ENCODE data around the gene DUS2.
"Not testable (repeated sequence)": the region's sequence is repeated elsewhere in the genome, so short reads cannot be mapped to it uniquely, and the experiment has no call there.

DUS2 gene

DNA sequence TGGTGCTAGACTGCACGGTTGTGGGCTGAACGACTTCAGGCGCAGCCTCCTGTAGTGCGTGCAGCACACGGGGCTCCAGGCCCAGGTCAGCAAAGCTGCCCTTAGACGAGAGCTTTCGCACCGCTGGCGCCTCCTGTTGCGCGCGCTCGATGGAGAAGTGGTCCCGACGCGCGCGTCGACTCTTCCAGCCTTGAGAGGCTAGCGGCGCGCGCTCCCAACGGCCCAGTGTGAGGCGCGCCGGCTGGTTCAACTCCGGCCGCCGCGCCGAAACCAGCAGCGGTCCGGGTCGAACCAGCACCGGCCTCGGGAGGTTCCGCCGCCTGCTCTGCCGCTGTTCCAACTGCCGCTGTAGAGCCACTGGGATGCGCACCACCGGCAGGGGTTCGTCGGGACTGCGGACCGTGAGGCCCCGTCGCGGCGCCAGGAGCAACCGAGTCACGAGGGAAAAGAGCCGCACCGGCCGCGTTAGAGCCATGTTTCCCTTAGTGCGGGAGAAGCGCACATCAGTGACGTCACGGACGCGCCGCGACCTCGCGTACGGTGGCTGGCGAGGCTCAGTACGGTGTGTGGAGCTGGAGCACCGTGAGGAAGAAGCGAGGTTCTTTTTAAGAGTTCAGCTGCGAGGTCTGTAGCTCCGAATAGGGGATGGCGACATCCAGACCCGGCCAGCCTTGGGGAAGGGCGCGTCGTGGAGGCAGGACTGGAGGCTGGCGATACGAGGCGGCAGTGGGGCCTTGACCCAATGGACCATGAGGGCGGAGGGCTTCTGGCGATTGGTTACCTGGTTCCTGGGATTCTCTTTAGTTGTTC lies at the start of gene DUS2, which contains the start of gene DDX28:
Gene DUS2 (plus strand): TSS at position 557 of the 810 bp plus-strand sequence. CDS start 14,740 bp downstream, outside the sequence.
Gene DDX28 (minus strand): TSS at position 505 of the 810 bp plus-strand sequence. CDS start 30 bp downstream, at position 475.
- peak; percentile 89 for DNase-seq

DNA sequence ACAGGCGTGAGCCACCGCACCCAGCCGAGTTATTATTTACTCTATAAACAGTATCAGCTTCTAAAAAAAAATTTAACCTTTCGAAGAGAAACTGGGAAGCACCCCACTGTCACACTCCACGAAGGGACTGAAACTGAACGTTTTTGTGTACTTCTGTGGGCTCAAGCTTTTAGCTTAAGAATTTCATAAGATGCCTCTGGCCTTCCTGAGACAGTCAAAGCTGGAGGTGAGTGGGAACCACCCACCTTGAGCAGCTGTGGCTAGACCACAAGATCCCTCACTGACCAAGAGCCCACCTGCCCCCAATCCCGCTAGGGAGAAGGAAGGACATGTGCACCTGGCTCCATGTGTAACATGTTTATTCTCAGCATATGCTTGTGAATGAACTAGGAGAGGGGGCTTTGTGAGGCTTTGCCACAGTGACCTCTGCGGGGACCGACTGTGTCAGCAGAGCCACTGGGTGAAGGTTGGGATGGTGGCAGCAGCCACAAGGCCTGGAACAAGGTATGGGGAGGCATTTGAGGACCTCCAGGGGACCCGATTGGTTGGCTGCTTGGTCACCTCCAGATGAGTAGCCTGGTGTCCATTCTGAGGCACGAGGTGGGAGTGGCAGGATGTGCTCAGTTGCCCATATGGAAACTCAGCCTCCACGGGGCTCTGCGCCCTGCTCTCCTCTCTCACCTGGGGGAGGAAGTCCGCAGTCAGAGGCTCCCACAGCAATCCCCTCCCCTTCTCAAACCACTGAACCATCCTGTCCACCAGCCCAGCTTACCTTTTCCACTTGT lies 47.6 kb upstream of the DUS2 start:
- no peak for DNase-seq

DNA sequence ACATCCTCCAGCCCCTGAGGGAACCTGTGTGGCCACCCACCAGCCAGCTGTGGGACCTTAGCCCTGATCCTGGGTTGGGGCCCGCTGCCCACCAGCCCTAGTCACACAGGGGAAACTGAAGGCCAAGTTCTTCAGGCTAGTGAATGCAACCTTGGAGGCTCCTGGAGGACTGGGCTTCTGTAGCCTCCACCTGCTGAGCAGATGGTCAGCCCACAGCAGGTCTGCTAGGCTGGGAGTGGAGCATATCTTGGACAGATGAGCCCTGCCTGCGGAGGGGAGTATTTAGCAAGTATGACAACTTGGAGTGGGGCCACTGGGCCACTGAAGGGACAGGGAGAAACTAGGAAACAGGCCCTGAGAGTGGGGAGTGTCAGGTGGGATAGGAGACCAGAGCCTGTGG lies 46.9 kb upstream of the DUS2 start:
- DNase-seq: no peak

DNA sequence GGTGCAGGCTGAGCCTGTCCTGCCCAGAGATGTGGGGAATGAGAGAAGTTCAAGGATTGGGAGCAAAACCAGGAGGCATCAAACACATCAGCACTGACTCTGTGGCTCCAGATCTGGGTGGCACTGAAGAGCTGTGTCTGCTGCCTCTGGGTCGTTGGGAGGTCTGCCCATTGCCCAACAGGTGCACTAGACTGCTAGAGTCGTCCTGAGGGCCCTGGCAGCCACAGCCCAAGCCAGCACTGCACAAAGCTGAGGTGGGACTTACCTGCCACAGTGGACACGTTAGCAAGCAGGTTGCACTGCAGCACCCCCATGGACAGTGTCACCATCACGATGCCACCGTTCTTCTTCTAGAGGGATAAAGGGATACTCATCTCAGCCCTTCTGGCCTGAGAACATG lies 46.1 kb upstream of the DUS2 start:
- DNase-seq: no peak

DNA sequence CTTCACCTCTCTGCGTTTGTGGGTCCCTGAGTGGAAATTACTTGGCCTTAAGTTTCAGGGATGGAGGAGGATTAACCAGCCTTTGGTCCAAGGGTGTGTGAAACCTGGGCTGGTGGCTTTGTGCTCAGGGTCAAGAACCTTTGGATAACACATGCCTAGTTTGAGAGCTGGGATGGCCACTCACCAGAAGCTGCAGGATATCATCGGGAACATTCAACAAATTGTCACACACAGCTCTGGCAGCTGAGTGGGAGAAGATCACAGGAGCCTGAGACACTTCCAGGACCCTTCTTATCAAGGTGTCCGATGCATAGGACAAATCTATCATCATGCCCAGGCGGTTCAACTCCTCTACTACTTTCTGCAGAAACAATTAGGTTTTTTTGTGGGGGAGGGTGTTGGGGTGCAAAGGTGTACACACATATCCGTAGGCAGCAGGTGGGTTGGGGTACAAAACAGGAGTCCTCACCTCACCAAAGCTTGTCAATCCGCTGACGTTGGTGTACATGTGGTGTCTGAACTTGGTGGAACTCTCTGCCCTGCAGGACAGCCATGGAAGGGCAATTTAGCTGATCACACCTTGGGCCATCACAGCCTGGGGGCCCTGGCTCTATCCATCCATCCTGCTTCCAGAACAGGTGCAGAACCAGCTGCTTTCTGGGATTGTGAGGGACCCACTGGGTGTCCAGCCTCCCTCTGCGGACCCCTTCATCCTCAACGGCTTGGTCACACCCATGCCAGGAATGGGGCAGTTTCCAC lies 45.4 kb upstream of the DUS2 start:
- DNase-seq: no peak

DNA sequence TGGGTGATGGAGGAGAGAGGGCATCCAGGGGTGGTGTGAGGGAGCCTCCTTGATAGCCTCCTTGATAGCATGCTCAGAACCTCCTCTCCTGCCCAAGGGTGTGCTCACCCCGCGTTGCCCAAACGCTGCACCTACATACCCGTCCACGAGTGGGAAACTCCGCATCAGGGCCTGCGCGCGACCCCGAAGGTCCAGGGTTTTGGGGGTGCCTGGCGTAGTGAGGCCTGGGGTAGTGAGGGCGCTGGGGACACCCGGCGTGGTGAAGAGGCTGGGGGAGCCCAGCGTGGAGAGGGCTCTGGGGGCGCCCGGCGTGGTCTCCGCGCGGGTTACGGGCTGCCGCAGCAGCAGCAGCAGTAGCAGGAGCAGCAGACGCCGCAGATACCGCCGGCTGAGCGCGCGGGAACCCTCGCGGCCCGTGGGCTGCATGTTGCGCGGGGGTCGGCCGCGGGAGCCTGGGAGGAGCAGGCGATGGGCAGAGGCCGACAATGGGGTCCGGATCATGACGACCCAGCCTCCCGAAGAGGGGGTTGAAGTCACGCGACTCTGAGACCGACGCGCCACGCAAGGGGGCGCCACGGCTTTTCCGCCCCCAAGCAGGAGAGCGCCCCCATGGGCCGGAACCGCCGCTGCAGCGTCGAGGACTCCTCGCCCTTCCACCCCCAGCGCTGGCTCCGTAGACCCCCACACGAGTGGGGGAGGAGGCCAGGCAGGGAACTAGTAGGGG lies 43.0 kb upstream of the DUS2 start, which contains the start of gene DPEP3:
Gene DPEP3 (minus strand): TSS at position 545 of the 724 bp plus-strand sequence. CDS start 119 bp downstream, at position 426.
- no peak for DNase-seq

DNA sequence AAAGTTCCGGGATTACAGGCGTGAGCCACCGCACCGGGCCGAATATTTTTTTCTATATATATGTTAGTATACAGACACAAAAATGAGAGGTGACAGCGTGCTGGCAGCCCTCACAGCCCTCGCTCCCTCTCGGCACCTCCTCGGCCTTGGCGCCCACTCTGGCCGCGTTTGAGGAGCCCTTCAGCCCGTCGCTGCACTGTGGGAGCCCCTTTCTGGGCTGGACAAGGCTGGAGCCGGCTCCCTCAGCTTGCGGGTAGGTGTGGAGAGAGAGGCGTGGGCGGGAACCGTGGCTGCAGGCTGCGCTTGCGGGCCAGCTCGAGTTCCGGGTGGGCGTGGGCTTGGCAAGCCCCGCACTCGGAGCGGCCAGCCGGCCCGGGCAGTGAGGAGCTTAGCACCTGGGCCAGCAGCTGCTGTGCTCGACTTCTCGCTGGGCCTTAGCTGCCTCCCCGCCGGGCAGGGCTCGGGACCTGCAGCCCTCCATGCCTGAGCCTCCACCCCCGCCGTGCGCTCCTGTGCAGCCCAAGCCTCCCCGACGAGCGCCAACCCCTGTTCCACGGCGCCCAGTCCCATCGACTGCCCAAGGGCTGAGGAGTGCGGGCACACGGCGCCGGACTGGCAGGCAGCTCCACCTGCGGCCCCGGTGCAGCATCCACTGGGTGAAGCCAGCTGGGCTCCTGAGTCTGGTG lies 40.9 kb upstream of the DUS2 start:
- DNase-seq: no peak

DNA sequence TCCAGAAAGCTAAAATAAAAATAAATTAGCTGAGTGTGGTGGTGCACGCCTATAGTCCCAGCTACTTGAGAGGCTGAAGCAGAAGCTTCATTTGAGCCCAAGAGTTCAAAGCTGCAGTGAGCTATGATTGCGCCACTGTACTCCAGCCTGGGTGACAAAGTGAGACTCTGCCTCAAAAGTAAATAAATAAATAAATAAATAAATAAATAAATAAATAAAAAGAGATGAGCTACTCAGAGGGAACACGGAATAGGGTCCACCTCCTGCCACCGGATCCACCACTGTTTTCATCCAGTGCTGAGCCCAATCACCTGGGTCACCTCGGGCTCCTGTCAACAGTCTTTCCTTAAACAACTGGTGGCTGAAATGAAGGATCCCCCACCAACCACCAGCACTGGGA lies 36.1 kb upstream of the DUS2 start:
- DNase-seq: no peak

DNA sequence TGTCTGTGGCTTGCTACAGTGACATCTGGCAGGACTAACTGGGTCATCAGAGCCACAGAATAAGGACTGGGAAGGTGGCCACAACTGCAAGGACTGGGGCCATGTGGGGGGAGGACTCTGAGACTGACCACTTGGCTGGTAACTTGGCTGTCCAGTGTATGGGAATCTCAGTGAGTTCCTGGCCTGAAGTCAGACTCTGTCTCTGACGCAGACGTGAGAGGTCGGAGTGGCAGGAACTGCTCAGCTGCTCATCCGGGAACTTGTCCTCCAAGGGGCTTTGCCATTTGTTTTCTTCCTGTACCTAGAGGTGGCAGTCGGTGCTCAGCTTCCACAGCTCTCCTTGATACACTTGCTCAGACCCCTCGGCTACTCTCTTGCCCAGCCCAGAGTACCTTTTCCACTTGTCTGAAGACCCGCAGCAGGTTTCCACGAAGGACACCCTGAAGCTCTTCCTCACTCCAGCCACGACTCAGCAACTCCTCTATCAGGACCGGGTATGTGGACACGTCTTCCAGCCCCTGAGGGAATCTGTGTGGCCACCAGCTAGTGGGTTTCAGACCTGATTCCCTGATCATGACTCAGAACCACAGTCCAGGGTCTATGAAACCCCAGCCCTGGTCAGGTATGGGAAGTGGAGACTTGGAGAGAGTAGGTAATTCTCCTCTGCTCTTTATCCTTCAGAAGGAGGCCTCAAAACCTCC lies 35.5 kb upstream of the DUS2 start:
- DNase-seq: no peak

DNA sequence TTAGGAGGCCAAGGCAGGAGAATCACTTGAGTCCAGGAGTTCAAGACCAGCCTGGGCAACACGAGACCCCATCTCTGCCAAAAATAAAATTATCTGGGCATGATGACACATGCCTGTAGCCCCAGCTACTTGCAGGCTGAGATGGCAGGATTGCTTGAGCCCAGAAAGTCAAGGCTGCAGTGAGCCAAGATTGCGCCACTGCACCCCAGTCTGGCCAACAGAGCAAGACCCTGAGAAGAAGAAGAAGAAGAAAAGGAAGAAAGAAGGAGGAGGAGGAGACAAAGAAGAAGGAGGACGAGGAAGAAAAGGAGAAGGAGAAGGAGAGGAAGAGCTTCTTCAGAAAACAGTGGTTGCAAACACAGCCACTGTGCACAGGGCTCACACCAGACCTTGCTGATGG lies 34.4 kb upstream of the DUS2 start:
- no peak for DNase-seq

DNA sequence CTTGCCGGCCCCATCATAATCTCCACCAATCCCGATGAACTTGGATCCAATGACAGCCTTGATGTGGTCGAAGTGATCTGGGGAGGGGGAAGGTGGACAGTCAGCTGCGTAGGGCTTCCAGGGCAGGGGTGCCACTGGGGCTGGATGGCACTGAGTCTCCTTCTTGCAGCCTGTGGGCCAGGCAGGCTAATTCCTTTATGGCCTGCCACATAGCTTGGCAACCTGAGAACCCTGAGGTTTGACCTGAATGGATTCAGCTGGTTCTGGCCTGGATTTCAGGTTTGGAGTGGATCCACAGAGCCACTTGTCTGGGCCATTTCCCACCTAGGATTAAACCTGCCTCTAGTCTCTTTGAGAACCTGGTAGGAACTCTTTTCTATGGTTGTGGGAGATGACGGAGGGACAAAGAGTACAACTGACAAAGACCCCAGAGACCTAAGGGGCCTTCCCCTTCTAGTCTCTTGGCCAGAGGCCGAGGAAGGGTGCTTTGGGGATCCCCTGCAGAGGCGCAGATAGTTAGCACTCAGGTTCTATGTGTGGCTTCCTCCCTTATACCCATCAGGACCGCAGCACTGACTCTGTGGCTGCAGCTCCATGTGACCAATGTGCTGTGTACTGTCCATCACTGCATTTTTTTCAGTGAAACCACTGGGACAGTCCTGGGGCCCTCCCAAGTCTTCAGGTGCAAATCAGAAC lies 33.6 kb upstream of the DUS2 start:
- no peak for DNase-seq

DNA sequence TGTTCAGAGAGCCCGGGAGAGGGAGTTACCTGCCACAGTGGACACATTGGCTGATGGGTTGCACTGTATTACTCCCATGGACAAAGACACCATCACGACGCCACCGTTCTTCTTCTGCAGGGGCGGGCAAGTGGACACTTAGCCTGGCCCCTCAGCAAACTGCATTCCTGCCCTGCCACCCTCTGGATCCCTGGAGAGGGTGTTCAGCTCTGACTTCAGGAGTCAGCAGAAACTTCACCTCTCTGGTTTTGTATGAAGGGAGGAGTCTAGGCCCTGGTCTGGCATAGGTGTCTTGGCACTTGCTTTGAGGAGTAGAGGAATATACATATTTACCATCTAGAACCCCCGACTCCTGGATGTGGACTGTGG lies 33.1 kb upstream of the DUS2 start:
- DNase-seq: no peak

DNA sequence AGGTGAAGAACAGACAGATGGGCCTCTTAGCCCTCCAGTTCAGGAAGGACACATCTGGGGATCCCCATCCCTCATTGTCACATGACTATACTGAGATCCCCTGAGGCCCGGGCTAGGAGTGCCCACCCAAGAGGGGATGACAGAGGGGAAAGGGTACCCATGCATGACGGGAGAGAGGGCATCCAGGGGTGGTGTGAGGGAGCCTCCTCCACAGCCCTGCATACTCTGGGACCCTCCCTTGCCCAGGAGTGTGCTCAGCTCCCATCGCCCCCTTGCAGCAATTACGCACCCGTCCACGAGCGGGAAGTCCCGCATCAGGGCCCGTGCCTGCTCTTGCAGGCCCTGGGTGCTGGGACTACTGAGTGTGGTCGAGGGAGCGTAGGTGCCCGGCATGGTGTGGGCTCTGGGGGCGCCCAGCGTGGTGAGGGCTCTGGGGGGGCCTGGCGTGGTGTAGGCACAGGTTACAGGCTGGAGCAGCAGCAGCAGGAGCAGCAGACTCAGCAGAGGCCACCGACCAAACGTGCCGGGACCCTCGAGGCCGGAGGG lies 30.4 kb upstream of the DUS2 start:
- no peak for DNase-seq

DNA sequence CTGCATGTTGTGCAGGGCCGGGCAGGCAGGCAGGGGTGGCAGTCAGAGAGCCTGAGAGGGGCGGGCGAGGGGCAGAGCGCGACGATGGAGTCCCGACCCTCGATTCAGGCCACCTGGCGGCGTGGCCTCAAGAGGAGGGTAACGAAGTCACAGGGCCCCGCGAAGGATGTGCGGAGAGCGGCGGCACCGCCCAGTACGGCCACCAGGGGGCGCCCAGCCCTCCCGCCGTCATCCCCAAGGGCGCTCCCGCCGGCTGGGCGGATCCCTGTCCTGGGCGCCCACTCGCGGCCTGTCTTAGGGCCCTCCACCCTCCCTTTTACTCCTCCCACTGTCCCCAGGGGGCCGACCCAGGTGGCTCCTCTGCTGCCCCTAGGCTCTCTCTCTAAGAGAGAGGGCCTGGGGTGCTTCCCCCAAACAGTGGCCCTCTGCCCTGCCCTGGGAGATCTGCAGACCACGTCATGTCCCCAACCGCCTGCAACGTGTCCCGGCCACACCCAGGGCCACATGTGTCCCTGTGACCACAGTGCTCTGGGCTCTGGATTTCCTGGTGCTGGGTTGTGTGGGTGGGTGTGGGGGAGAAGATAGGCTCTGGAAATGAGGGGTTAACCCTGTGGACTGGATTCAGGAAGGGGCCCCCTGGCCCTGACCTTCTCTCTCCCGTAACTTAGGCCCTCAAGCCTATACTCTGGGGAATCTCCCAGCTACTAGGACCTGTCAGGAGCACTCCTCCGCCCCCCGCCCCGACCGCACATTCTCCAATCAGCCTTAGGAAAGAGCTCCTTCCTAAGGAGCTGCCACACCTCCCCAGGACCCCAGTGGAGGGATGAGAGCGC lies 29.7 kb upstream of the DUS2 start:
- DNase-seq: peak; percentile 74

DNA sequence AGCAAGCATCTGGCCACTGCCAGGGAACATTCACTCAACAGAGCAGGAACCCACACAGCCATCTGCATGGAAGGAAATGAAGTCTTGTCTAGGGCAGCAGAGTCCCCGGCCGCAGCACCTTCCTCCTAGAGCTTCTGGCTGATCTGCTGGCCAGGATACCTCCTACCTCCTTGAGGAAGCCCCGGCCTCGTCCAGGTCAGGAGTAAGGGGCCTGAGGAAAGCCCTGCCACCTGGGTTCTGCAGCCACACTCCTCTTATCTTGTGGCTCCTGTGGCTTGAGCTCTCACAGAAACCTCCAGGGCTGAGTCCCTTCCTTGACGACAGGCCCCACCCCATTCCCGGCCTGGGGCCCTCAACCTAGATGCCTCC lies 29.1 kb upstream of the DUS2 start:
- not testable (repeated sequence) for DNase-seq

DNA sequence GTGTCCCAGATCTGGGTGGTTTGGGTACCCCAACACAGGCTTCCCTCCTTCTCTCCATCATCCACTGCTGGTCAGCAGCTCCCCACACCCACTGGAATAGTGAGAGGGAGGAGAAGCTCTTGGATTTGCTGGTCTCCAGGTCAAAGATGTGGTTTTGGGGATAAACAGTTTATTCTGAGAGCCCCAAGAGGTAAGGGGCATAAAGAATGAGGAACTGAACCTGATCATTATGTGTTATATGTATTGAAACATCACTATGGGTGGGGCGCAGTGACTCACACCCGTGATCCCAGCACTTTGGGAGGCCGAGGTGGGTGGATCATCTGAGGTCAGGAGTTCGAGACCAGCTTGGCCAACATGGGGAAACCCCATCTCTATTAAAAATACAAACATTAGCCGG lies 27.7 kb upstream of the DUS2 start:
- DNase-seq: no peak

DNA sequence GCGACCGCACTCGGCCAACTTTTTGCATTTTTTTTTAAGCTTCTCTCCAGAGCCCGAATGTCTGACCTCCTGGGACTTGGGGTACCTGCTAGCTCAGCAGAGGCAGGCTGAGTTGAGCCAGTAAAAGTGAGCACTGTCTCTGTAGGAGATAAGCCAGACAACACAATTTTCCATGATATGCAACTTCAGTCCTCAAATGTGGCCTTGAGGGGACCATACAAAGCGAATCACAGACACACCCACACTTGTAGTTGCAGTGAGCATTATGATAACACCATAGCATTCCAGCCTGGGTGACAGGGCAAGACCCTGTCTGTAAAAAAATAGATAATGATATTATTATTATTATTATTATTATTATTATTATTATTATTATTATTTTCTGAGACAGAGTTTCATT lies 26.4 kb upstream of the DUS2 start:
- no peak for DNase-seq

DNA sequence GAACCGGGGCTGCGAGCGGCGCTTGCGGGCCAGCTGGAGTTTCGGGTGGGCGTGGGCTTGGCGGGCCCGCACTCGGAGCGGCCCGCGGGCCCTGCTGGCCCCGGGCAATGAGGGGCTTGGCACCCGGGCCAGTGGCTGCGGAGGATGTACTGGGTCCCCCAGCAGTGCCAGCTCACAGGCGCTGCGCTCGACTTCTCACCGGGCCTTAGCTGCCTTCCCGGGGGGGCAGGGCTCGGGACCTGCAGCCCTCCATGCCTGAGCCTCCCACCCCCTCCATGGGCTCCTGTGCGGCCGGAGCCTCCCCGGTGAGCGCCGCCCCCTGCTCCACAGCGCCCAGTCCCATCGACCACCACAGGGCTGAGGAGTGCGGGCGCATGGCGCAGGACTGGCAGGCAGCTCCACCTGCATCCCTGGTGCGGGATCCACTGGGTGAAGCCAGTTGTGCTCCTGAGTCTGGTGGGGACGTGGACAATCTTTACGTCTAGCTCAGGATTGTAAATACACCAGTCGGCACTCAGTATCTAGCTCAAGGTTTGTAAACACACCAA lies 24.8 kb upstream of the DUS2 start:
- not testable (repeated sequence) for DNase-seq

Data from activated effector memory CD4-positive, alpha-beta T cell treated with Interleukin-2 at 50 U/mL for 16 hours (primary cell).